GM12878 (cell line): ENCODE measurements around the gene AAR2. TPM values are rescaled to one million over a fixed set of nuclear protein-coding genes. Genes with fewer than 3 reads are reported as not detected.

ENCODE experiments used
- ATAC-seq: fragments of 200-7000 bp; cut with Tn5 transposase; 3 replicates; pipeline ENCODE4 v1.9.1; 2020; ENCODE audit warnings: mild to moderate bottlenecking, moderate library complexity
- BruUV-seq: library from RNA; stranded (reverse); fragments of 400-500 nt; replicated peaks from 2 replicates; lab custom pipeline; 2021; lab: Mats Ljungman, UMichigan
- CTCF ChIA-PET: fragments of 300-600 bp; sonication (Branson Sonifier 250); formaldehyde crosslinking; extraction: SDS; loops from one replicate; lab custom pipeline; 2021; ENCODE audit warnings: inconsistent platforms; lab: Yijun Ruan, JAX
- POLR2A ChIA-PET: fragments of 350-600 bp; formaldehyde crosslinking; extraction: SDS; loops from one replicate; lab custom pipeline; 2021; ENCODE audit warnings: inconsistent platforms; lab: Charles Lee
- RAD21 ChIA-PET: fragments of 300-600 bp; sonication (Branson Sonifier 250); formaldehyde crosslinking; loops from one replicate; lab custom pipeline; 2023; ENCODE audit warnings: antibody characterized with exemption; ENCODE audit not compliant: unreplicated experiment; lab: Charles Lee
- SMC1A ChIA-PET: fragments of 300-600 bp; sonication (Branson Sonifier 250); formaldehyde crosslinking; loops from one replicate; lab custom pipeline; 2023; ENCODE audit not compliant: unreplicated experiment, uncharacterized antibody; lab: Charles Lee
- DNase-seq: peaks from one replicate; pipeline ENCODE4 v3.0.0-alpha.2; 2011; ENCODE audit warnings: low read depth, low spot score
- FAIRE-seq: peaks from 3 replicates; lab custom pipeline; 2011; peaks lifted over from hg19 to GRCh38; lab: Jason Lieb, UNC
- H2AFZ ChIP-seq: 2 replicates; pipeline ENCODE4 v1.6.0; 2011; ENCODE audit warnings: low read depth, low read length, control low read depth; ENCODE audit not compliant: control insufficient read depth
- H3K27ac ChIP-seq: 2 replicates; pipeline ENCODE4 v1.5.1; 2011; ENCODE audit warnings: control low read depth; ENCODE audit not compliant: control insufficient read depth, insufficient read depth
- H3K27me3 ChIP-seq, 2 experiments: replicated peaks in 1 of 2; 2 replicates each; pipeline versions ENCODE4 v1.6.0 to v1.6.1; 2011; ENCODE audit warnings: low read length in 1 of 2; ENCODE audit not compliant: control insufficient read depth in 2 of 2, insufficient read depth in 2 of 2
- H3K36me3 ChIP-seq, 2 experiments: 2 replicates each; pipeline ENCODE4 v1.5.1; 2011; ENCODE audit warnings: low read length in 1 of 2; ENCODE audit not compliant: control insufficient read depth in 2 of 2, insufficient read depth in 2 of 2
- H3K4me1 ChIP-seq: 2 replicates; pipeline ENCODE4 v1.6.1; 2011; ENCODE audit warnings: mild to moderate bottlenecking, low read length, moderate library complexity, mixed read lengths; ENCODE audit not compliant: control insufficient read depth, insufficient read depth
- H3K4me2 ChIP-seq: 2 replicates; pipeline ENCODE4 v1.6.0; 2011; ENCODE audit warnings: control low read depth; ENCODE audit not compliant: control insufficient read depth, insufficient read depth
- H3K4me3 ChIP-seq: fragments of 200-600 bp; sonication (generic); 2 replicates; pipeline ENCODE4 v1.5.1; 2016
- H3K79me2 ChIP-seq: 2 replicates; pipeline ENCODE4 v1.6.0; 2011; ENCODE audit warnings: low read length; ENCODE audit not compliant: control insufficient read depth, insufficient read depth
- H3K9ac ChIP-seq: 2 replicates; pipeline ENCODE4 v1.8.0; 2011; ENCODE audit warnings: low read length, control low read depth, mixed read lengths; ENCODE audit not compliant: control insufficient read depth, insufficient read depth
- H3K9me3 ChIP-seq: replicated peaks from 3 replicates; pipeline ENCODE4 v1.5.1; 2011; ENCODE audit warnings: mild to moderate bottlenecking, low read length; ENCODE audit not compliant: control insufficient read depth, insufficient read depth
- H4K20me1 ChIP-seq: 2 replicates; pipeline ENCODE4 v1.6.0; 2011; ENCODE audit not compliant: control insufficient read depth, insufficient read depth
- CTCF ChIP-seq, 3 experiments: IDR thresholded peaks in 2 of 3; conservative IDR thresholded peaks in 1 of 3; 2 replicates each; pipeline ENCODE4 v1.5.1; 2011; ENCODE audit warnings: low read depth in 3 of 3, low read length in 3 of 3, mild to moderate bottlenecking in 3 of 3, control low read depth in 2 of 3, moderate library complexity in 2 of 3, inconsistent platforms in 1 of 3, mixed read lengths in 1 of 3; ENCODE audit not compliant: control insufficient read depth in 2 of 3, insufficient read depth in 1 of 3; ENCODE audit errors: extremely low read depth in 1 of 3
- E2F8 ChIP-seq: fragments of 450-650 bp; IDR thresholded peaks from 2 replicates; pipeline ENCODE4 v1.6.1; 2018; ENCODE audit warnings: mild to moderate bottlenecking, low read depth, moderate library complexity; ENCODE audit not compliant: partially characterized antibody
- EGR1 ChIP-seq, 2 experiments: IDR thresholded peaks; 1 replicate in 1 of 2; 2 replicates in 1 of 2; pipeline ENCODE4 v1.6.1; 2011 to 2012; ENCODE audit warnings: low read depth in 2 of 2, low read length in 2 of 2, borderline replicate concordance in 1 of 2, mild to moderate bottlenecking in 1 of 2, moderate library complexity in 1 of 2
- NFIC ChIP-seq: IDR thresholded peaks from 2 replicates; pipeline ENCODE4 v1.6.1; 2012; ENCODE audit warnings: low read depth, mild to moderate bottlenecking, inconsistent platforms, low read length, moderate library complexity
- WGBS: methylation state at CpG from one replicate; pipeline ENCODE4 v1.1.6; 2016; ENCODE audit warnings: low lambda C conversion rate; ENCODE audit not compliant: insufficient replicate concordance, insufficient coverage; ENCODE audit errors: missing lambda C conversion rate; 5-methylcytosine and 5-hydroxymethylcytosine counted together
- in situ Hi-C: fragments of 300-500 bp; cut with MboI; formaldehyde crosslinking; loops from 9 replicates; pipeline ENCODE4 v1.14.3; 2018; ENCODE audit warnings: mixed read lengths
- intact Hi-C: fragments of 100-400 bp; cut with micrococcal nuclease; formaldehyde crosslinking; loops from one replicate; pipeline ENCODE4 v1.14.2; 2022; ENCODE audit not compliant: unreplicated experiment
- polyA plus RNA-seq, 11 experiments: library from polyadenylated mRNA; depleted of rRNA in 4 of 11; unstranded in 6 of 11; stranded (reverse) in 5 of 11; fragments of >200 nt; fragmentation: Nextera tagmentation in 4 of 11; fragmentation: Illumina TruSeq in 1 of 11; extraction: Ambion mirVana in 4 of 11; extraction: Trizol in 1 of 11; gene quantifications; 1 replicate in 1 of 11; 2 replicates in 10 of 11; pipeline versions ENCODE4 v1.2.1 to v1.2.3, GENCODE V29; 2011 to 2016; ENCODE audit warnings: inconsistent platforms in 2 of 11, missing spikeins in 2 of 11, low read depth in 1 of 11
- total RNA-seq, 4 experiments: library from RNA; depleted of rRNA in 3 of 4; stranded (reverse); fragments of >200 nt in 3 of 4; fragmentation: Illumina TruSeq in 1 of 4; extraction: Trizol in 1 of 4; gene quantifications; 2 replicates each; pipeline versions ENCODE4 v1.2.1 to v1.2.3, GENCODE V29; 2013 to 2021

AAR2 gene
- total and polyA plus RNA-seq, 10 of the 15 experiments (the other 5 are each of a cell fraction or from before 2014, with no cell fraction given) = 6.5 to 41.7 (median 30.3) TPM

GRCh38 chr20:36269507-36269906, 33.2 kb downstream of the AAR2 start:
- ATAC-seq = no peak
- ChIA-PET CTCF (no interaction called here), RAD21 (no interaction called here), POLR2A (no interaction called here), SMC1A (no interaction called here)
- no peak overlapping the region for H3K27ac ChIP-seq
- H3K4me1 ChIP-seq = no peaks in the 10 kb centered on the region
- intact Hi-C loops (no loop called here), in situ Hi-C loops (no loop called here)
- H4K20me1 ChIP-seq = no peaks in the 10 kb centered on the region
- no peak for FAIRE-seq
- 3% methylated on average over 2 of the region's 2 CpGs for WGBS
- no peaks in the 10 kb centered on the region for H3K36me3 ChIP-seq
- no peak overlapping the region for H3K4me3 ChIP-seq
- H3K27me3 ChIP-seq = peaks cover 0 to 2% of the 10 kb centered on the region in 2 experiments; a peak in 2 of 4 replicates
- H3K9ac ChIP-seq = no peak overlapping the region
- H3K9me3 ChIP-seq = no peaks in the 10 kb centered on the region
- no TSS peak for BruUV-seq
- TF ChIP-seq E2F8 (no peak), NFIC (no peak), EGR1 (IDR thresholded peaks at IDR 0.05; ENCODE audit: borderline replicate concordance in 1 of 2, low read depth in 2 of 2, low read length in 2 of 2) (no peak), CTCF (IDR thresholded peaks at IDR 0.05 in 2 of 3, conservative IDR thresholded peaks at IDR 0.05 in 1 of 3; ENCODE audit: control insufficient read depth in 2 of 3, extremely low read depth in 1 of 3, insufficient read depth in 1 of 3, low read depth in 3 of 3, low read length in 3 of 3) (no peak)
- no peak overlapping the region for H2AFZ ChIP-seq
- H3K79me2 ChIP-seq = no peaks in the 10 kb centered on the region
- no peak overlapping the region for H3K4me2 ChIP-seq
- no peak for DNase-seq
